Measurements from ENCODE around the gene DAAM1. TPM values are rescaled to one million over a fixed set of nuclear protein-coding genes. Genes with fewer than 3 reads are reported as not detected.

Gene DAAM1
- total and polyA plus RNA-seq, 8 donors: 6.2 to 26.7 (median 16.0) TPM

DNA sequence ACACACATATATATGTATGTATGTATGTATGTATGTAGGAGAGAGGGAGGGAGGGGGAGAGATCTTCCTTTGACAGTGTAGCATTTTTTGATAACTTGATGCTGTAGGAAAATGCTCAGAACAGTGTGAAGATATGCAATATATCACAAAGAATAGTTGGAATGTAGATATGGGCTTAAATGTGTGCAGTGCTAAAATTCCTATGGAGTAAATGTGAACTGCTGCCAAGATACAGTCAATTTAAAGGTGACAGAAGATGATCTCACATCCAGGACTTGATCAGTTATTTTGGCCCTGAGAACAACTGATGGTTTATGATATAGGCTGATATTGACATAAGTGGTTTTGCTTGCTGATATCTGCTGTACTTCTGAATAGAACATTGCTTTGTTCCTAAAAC lies 84.2 kb downstream of the DAAM1 start:
- DNase-seq (no peak), ATAC-seq (no peak), FAIRE-seq (no peak)
- TF ChIP-seq, protein P1, sequence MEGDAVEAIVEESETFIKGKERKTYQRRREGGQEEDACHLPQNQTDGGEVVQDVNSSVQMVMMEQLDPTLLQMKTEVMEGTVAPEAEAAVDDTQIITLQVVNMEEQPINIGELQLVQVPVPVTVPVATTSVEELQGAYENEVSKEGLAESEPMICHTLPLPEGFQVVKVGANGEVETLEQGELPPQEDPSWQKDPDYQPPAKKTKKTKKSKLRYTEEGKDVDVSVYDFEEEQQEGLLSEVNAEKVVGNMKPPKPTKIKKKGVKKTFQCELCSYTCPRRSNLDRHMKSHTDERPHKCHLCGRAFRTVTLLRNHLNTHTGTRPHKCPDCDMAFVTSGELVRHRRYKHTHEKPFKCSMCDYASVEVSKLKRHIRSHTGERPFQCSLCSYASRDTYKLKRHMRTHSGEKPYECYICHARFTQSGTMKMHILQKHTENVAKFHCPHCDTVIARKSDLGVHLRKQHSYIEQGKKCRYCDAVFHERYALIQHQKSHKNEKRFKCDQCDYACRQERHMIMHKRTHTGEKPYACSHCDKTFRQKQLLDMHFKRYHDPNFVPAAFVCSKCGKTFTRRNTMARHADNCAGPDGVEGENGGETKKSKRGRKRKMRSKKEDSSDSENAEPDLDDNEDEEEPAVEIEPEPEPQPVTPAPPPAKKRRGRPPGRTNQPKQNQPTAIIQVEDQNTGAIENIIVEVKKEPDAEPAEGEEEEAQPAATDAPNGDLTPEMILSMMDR (IDR thresholded peaks at IDR 0.05): no peak
- Histone ChIP-seq H3K4me1 (peaks cover 0 to 14% (median 11%) of the 10 kb centered on the region in 3 donors), H3K9me3 (no peaks in the 10 kb centered on the region), H3K27me3 (no peaks in the 10 kb centered on the region), H3K36me3 (no peaks in the 10 kb centered on the region), H3K4me3 (no peak overlapping the region), H3K27ac (no peak overlapping the region)
- intact Hi-C loops (cut with DNase I): no loop called here

DNA sequence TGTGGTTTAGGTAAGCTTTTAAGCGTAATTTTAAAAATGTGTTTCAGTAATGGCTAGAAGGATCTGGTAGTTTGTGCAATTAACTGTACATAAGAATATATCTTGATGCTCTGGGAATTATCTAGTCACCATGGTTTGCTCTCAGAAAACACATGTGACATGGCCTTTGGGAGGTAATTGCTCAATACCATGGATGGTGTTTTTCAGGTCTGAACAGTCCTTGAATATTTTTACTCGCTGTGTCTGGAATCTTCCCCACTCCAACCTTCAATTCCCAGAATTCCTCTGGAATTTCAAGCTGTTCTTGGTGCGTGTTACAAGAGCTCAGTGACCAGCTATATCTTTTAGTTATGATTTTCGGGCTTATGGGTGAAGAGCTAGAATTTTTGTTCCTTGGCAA lies 85.3 kb downstream of the DAAM1 start:
- TF ChIP-seq, protein P1 (IDR thresholded peaks at IDR 0.05): no peak
- FAIRE-seq: no peak
- Histone ChIP-seq H3K27me3 (no peaks in the 10 kb centered on the region), H3K4me3 (no peak overlapping the region), H3K27ac (no peak overlapping the region), H3K4me1 (peaks cover 0 to 14% (median 11%) of the 10 kb centered on the region in 3 donors), H3K36me3 (no peaks in the 10 kb centered on the region), H3K9me3 (no peaks in the 10 kb centered on the region)
- ATAC-seq: no peak
- WGBS, 2 donors: 91 to 94% methylated on average over 4 of the region's 4 CpGs
- intact Hi-C loops (cut with DNase I): no loop called here
- DNase-seq: no peak

DNA sequence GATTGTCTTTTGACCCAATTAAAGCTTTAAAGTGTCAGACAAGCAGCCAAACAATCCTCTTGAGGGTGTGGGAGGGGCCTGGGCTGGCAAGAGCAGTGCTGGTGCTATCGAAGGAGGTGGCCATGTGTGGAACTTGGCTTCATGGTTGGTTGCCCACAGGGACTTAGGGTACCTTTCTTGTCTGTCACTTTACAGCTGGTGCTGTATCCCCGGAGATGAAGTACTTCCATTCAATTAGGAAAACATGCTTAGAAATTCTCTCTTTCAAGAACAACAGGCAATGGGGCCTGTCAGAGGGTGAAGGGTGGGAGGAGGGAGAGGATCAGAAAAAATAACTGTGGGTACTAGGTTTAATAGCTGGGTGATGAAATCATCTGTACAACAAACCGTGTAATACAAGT lies 86.5 kb downstream of the DAAM1 start:
- Histone ChIP-seq H3K27ac (peak overlapping the region in 2 of 4 donors; percentile 51 to 59), H3K9me3 (no peaks in the 10 kb centered on the region), H3K4me3 (no peak overlapping the region), H3K36me3 (no peaks in the 10 kb centered on the region), H3K4me1 (peaks cover 0 to 14% (median 11%) of the 10 kb centered on the region in 3 donors), H3K27me3 (no peaks in the 10 kb centered on the region)
- TF ChIP-seq, protein P1 (IDR thresholded peaks at IDR 0.05): no peak
- DNase-seq: no peak
- 75 to 83% methylated on average over 3 of the region's 3 CpGs for WGBS, 2 donors
- intact Hi-C loops (cut with DNase I): no loop called here
- FAIRE-seq: no peak
- ATAC-seq: peak; percentile 10 to 51 (median 30)

DNA sequence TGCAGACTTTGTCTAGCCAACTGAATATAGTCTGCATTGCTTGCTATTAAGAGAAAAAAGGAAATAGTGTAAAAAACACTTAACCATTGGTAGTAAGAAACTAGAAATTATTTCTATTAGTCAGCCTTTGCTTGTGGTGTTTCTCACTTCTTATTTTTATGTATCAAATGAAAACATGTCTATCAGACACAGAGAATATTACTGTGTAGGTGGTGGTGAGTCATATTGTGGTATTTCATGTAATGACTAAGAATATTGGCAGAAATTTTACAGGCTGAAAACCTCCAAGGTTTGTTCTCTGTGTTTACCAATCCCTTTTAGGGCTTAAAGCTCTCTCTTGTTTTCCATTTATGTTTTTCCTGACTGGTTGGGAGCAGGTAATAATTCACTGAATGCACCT lies 87.2 kb downstream of the DAAM1 start:
- H3K27ac ChIP-seq: peak overlapping the region in 2 of 4 donors; percentile 51 to 59
- no peaks in the 10 kb centered on the region for H3K27me3 ChIP-seq
- FAIRE-seq: no peak

DNA sequence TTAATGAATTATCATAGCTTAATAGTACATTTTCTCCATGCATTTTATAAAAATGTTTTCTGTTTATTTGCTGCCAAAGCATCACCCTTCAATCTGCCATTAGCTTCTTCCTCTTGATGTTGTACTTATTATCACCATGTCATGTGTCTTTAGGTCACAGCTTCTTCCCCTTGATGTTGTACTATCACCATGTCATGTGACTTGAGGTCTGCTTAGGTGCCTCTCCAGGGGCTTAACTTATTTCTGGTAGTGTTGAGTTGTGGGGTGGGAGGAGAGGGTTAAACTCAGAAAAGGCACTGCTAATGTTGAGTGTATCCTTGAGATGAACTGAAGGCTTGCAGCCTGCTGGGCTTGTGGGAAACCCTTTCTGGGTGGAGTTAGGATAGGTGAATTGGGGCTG lies 87.8 kb downstream of the DAAM1 start:
- DNase-seq (no peak), ATAC-seq (no peak), FAIRE-seq (no peak)
- H3K27ac ChIP-seq: peak overlapping the region in 2 of 4 donors; percentile 51 to 59
- H3K4me3 ChIP-seq: no peak overlapping the region
- no peaks in the 10 kb centered on the region for H3K27me3 ChIP-seq
- peaks cover 0 to 14% (median 11%) of the 10 kb centered on the region in 3 donors for H3K4me1 ChIP-seq
- TF ChIP-seq, protein P1 (IDR thresholded peaks at IDR 0.05): no peak
- intact Hi-C loops (cut with DNase I): no loop called here
- no peaks in the 10 kb centered on the region for H3K36me3 ChIP-seq
- no peaks in the 10 kb centered on the region for H3K9me3 ChIP-seq

More for the DNA sequence above, 87.2 kb downstream of the DAAM1 start:
- TF ChIP-seq, protein P1 (IDR thresholded peaks at IDR 0.05): no peak
- intact Hi-C loops (cut with DNase I): no loop called here
- Histone ChIP-seq H3K4me3 (no peak overlapping the region), H3K4me1 (peaks cover 0 to 14% (median 11%) of the 10 kb centered on the region in 3 donors), H3K36me3 (no peaks in the 10 kb centered on the region), H3K9me3 (no peaks in the 10 kb centered on the region)
- ATAC-seq: peak; percentile 86 to 93 (median 87)
- DNase-seq: no peak
